GM19238 (cell line): ENCODE results near the gene BHLHE41.

Source experiments
- DNase-seq: peaks from one replicate; pipeline ENCODE4 v3.0.0; 2011; ENCODE audit warnings: low spot score; ENCODE audit not compliant: insufficient read length

Gene BHLHE41

DNA sequence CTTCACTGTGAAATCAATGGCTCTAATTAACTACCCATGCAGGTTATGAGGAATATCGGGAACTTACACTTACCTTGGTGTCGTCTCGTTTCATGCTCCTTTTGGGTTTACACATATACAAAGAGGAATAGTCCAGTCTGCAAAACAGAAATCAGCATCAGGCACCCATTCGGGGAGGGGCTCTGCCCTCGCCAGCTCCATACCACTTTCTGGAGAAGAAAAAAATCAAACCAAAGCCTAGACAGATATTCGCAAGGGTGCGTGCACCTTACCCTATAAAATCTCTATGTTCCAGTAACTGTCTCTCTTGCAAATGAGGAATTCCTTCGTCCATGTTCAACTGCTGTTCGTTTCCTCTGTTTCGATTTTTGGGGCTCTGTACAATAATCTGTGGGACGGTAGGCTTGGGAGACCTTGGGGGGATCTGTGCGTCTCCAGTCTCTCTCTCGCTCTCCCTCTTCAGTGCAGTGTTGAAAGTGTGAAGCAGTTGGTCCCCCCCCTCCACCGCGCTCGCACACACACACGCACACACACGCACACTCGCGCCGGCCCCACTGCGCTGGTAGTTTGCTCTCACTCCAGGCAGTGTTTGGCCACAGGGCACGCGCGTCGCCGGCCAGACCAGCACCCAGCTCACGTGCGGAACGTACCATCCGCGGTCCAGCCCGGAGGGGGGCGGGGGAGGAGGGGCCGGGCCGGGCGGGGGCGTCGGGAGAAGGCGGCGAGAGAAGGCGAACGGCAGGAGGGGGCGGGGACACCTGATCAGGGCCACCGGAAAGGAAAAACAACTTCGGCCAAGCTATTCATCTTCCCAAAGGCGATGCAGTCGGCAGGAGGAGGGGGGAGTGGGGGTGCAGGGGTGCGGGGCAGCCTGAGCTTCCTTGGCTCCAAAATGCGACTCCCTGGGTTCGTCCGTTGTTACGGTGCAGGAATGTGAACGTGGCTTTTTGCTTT is at the start of gene BHLHE41:
Gene BHLHE41 (minus strand): TSS at position 592 of the 954 bp plus-strand sequence. CDS start 258 bp downstream, at position 334.
- peak; percentile 37 for DNase-seq

DNA sequence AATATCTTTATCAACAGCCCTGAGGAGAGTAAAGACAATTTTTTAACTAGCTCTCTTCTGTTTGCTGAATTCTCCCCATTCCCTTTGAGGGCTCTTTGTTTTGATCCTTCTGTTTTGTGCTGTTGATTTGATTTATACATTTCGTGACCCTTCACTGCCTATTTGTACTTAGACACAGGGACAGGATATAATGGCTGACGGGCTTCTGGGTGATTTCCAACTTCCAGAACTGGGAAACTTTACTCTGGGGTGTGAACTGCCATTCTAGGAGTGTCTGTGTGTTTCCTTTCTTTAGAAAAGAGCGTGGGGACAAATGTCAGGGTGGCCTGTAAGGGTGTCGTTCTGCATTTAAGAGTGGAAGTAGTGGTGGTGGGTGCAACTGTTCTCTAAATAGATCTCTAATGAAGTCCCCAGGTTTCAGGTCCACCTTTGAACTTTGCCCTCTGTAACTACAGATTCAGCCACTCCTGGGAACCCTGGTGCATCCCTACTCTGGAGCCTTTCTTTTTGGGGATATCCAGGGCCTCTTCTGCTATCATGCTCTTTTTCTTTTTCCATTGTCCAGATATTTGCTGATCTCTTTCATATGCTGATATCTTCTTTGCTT is 48.2 kb upstream of the BHLHE41 start:
- DNase-seq, result no peak

- no peak for DNase-seq
Observed at GRCh38 chr12:26172539-26172938, 47.7 kb upstream of the BHLHE41 start.

DNA sequence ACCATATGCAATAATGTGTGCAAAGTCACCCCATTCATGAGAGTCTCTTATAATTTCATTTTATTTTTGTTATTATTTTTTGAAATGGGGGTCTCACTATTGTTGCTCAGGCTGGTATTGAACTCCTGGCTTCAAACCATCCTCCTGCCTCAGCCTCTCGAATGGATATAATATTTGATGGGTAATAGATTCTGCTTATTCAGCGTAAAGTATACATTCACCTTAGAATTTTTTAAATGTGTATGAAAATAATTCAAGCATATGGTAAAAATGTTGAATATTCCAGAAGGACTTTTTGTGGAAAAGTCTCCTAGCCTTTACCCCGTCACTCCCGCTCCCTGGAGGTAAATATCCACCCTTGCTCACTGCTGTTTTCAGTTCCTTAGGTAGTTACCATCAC is 47.2 kb upstream of the BHLHE41 start:
- no peak for DNase-seq

DNA sequence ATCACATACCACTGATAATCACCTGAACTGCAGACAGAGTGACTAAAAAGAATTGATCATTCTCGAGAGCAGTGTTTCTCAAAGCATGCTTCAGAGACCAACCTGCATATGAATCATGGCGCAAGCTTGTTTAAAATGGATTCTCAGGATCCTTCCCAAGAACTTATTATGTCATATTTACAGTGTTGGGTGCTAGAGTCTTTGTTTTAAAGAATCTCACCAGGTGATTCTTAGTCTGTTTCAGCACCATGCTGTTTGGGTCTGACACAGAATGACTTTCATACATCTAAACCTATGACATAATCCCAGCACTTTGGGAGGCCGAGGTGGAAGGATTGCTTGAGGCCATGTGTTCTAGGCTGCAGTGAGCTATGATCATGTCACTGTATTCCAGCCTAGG is 39.3 kb upstream of the BHLHE41 start:
- no peak for DNase-seq

DNA sequence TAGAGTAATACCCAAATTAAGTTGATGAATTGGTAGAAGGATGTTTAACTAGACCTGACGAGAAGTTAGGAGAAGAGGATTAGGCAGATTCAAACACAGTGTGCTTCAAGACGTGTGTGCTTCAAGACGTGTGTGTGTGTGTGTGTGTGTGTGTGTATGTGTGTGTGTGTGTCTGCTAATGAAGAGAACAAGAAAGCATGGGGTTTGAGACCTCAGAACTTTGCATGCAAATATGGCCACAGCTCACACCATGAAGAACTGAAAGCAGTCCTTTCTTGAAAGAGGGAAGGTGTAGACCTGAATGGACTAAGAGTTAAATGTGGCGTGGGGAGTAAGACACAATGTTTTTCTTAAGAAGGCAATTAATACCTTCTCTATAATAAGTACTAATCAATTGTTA is 38.1 kb upstream of the BHLHE41 start:
- DNase-seq, result no peak

GRCh38 chr12:26162174-26162573 is 37.3 kb upstream of the BHLHE41 start:
- DNase-seq, result no peak

- no peak for DNase-seq
Observed at GRCh38 chr12:26158078-26158764, 33.4 kb upstream of the BHLHE41 start.

DNA sequence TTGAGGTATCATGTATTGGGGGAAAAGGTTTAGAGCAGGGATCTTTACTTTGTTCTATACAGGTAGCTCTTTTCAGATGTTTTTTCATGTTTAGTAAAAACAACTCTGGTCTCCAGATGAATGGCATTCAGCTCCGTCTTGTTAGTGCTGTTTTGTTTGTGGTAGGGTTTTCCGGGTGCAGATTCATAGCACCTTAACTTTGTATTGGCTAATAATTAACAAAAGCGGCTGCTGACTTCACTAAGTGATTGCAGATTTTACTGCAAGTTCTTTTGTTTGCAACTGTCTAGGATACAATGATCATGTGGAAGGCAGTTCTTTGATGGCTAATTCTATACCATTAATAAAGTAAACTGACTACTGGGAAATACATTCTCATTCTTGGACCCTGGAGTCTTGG is 32.2 kb upstream of the BHLHE41 start:
- no peak for DNase-seq

- peak; percentile 41 for DNase-seq
Observed at GRCh38 chr12:26156201-26156871, 31.5 kb upstream of the BHLHE41 start.

DNA sequence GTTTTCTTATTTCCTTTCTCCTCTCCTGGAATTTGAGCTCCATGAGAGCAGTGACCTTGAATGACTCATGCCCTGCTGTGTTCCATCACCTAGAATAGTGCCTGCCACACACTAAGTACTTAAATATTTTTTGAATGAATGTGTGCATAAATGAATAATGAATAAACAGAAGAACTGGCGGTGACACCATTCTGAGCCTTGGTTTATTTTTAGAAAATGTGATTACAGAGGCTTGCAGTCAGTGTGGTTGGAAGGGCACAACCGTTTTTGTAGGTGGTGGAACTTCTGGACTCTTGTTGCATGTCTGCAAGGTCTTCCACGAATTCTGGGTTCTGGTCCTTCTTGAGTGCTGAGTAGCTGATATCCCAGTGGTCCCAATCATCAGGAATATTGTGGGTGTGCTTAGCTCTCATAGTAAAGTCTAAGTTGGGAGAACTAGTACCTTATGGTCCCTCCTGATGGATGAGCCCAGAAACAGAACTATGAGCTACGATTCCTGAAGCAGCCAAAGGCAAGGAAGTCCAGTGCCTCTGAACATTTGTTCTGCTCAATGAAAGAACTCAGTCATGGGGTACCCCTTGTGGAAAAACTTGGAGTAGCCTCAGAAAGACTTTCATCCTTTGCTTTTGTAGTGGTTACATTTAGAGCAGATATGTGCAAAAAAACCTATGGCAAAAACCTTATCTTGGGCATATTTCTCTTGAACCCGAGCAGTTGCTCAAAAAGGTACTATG is 28.8 kb upstream of the BHLHE41 start:
- DNase-seq, result no peak

GRCh38 chr12:26152507-26153102 is 27.8 kb upstream of the BHLHE41 start:
- no peak for DNase-seq

DNA sequence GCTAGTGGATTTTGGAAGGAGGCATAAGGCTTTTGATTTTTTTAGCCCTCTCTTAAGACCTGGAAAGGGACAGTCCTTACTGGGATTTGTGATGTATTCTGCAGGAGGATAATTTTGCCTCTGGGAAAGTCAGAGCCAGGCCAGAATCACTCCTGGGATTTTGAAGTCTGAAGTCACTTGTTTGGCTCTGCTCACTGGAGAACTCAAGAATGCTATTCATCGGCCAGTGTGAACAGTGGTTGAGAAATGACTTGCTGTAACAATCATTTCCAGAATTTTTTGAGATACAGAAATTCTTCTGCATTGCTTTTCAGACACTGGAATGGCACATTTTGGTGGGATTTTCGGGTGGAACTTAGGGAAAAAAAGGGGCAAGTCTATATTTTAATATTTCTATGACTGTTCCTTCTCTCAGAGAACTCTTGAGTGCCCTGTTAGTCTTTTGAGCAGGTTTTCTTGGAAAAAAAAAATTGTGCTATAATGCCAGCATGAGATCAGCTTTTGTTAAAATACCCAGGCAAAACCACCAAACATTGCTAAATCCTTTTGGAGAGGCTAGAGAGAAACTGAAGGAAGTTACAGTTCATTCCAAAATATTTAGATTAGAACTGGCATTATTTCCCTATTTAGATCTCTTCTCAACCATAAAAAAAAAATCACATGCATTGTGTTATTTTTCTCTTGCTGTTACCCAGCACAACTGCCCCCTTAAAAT is 26.1 kb upstream of the BHLHE41 start:
- DNase-seq, result no peak

DNA sequence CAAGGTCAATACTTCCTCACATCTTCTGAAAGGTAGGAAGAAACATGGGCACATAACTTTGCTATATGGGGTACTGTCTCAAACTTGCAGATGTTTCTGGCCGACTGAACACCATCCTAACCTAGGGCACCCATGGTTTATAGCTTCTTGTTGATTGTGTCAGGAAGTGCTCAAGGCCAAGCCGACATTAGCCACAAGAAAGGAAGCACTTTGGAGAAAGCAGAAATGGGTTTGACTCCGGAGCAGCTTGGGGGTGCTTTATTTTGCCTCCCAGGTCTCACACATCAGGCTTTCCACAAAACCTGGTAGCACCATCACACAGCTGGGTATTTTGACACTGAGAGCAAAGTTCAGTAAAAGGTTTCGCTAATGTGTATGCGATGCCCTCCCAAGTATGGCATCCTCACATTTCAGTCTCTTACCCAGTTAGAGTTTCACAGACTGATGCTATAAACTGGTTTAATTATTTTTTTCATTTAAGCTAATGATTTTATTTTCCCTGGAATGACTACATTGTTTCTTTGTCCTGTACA is 25.2 kb upstream of the BHLHE41 start:
- DNase-seq, result no peak

- no peak for DNase-seq
Observed at GRCh38 chr12:26148291-26148690, 23.5 kb upstream of the BHLHE41 start.

DNA sequence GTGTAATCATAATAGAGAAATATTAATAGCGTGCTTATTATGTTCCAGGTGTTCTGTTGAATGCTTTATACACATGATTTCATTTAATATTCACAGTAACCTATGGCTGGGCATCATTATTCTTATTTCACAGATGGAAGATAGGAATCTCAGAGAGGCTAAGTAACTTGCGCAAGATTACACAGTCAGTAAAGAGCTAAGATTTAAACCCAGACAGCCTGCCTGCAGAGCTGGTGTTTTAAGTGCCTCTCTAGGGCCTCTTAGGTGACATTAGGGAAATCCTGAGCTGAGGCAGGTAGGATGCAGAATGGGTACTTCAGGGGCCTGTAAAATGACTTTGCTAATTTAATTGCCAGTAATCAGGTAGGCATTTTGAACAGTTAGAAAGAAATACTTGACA is 18.5 kb upstream of the BHLHE41 start:
- no peak for DNase-seq

GRCh38 chr12:26138860-26139259 is 14.0 kb upstream of the BHLHE41 start:
- no peak for DNase-seq

GRCh38 chr12:26136688-26137087 is 11.9 kb upstream of the BHLHE41 start:
- no peak for DNase-seq

- DNase-seq, result no peak
Observed at GRCh38 chr12:26135571-26135970, 10.7 kb upstream of the BHLHE41 start.

GRCh38 chr12:26135010-26135420 is 10.2 kb upstream of the BHLHE41 start:
- no peak for DNase-seq
